MCF 10A (cell line): ENCODE results near the gene ZNF618. TPM values are rescaled to one million over a fixed set of nuclear protein-coding genes. Genes with fewer than 3 reads are reported as not detected.

Source experiments
- BruUV-seq: library from RNA; stranded (reverse); fragments of 400-500 nt; replicated peaks from 2 replicates; lab custom pipeline; 2021; lab: Mats Ljungman, UMichigan
- CTCF ChIA-PET: fragments of 300-600 bp; sonication (Branson Sonifier 250); formaldehyde crosslinking; extraction: SDS; loops from one replicate; lab custom pipeline; 2021; ENCODE audit warnings: antibody characterized with exemption, inconsistent platforms; lab: Yijun Ruan, JAX
- POLR2A ChIA-PET: fragments of 300-600, 350-650 bp; sonication (Branson Sonifier 250); formaldehyde crosslinking; extraction: SDS; loops from one replicate; lab custom pipeline; 2020; ENCODE audit warnings: antibody characterized with exemption, inconsistent platforms; lab: Yijun Ruan, JAX
- DNase-seq: peaks from one replicate; pipeline ENCODE4 v3.0.0-alpha.2; 2018; ENCODE audit not compliant: unreplicated experiment
- H3K27ac Mint-ChIP-seq: one replicate; pipeline ENCODE4 v1.8.0; 2022; ENCODE audit warnings: mild to moderate bottlenecking, low read depth, mixed read lengths; ENCODE audit not compliant: unreplicated experiment
- H3K27me3 Mint-ChIP-seq: one replicate; pipeline ENCODE4 v1.8.0; 2022; ENCODE audit warnings: mixed read lengths; ENCODE audit not compliant: insufficient read depth, unreplicated experiment
- H3K36me3 Mint-ChIP-seq: one replicate; pipeline ENCODE4 v1.8.0; 2022; ENCODE audit warnings: mild to moderate bottlenecking, moderate library complexity, mixed read lengths; ENCODE audit not compliant: insufficient read depth, unreplicated experiment
- H3K4me1 Mint-ChIP-seq: one replicate; pipeline ENCODE4 v1.8.0; 2022; ENCODE audit warnings: mixed read lengths; ENCODE audit not compliant: insufficient read depth, unreplicated experiment
- H3K4me3 Mint-ChIP-seq: one replicate; pipeline ENCODE4 v1.8.0; 2022; ENCODE audit warnings: mild to moderate bottlenecking, moderate library complexity, mixed read lengths; ENCODE audit not compliant: unreplicated experiment
- H3K9me3 Mint-ChIP-seq: one replicate; pipeline ENCODE4 v1.8.0; 2022; ENCODE audit warnings: mixed read lengths; ENCODE audit not compliant: unreplicated experiment
- intact Hi-C: fragments of 100-400 bp; cut with micrococcal nuclease; formaldehyde crosslinking; loops from 2 replicates; pipeline ENCODE4 v1.14.1; 2022
- total RNA-seq: library from RNA; stranded (reverse); gene quantifications from 2 replicates; pipeline ENCODE4 v1.2.3, GENCODE V29; 2022
- TF ChIP-seq, protein P1 (sequence below): fragments of 200-600 bp; IDR thresholded peaks from one replicate; pipeline ENCODE4 v1.8.0; 2022; ENCODE audit warnings: antibody characterized with exemption, mild to moderate bottlenecking; ENCODE audit not compliant: unreplicated experiment

ZNF618 gene
- total RNA-seq, 1 experiment from 2014 or later: 4.8 TPM

DNA sequence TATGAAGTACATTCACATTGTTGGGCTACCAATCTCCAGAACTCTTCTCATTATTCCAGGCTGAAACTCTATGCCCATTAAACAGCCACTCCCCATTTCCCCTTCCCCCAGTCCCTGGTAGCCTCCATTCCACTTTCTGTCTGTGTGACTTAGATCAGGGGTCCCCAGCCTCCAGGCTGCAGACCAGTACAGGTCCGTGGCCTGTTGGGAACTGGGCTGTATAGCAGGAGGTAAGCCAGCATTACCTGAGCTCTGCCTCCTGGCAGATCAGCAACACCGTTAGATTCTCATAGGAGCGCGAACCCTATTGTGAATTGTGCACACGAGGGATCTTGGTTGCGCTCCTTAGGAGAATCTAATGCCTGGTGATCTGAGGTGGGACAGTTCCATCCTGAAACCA lies 23.1 kb downstream of the ZNF618 start:
- ChIA-PET CTCF (no interaction called here), POLR2A (no interaction called here)
- Mint-ChIP-seq H3K4me3 (no peak overlapping the region), H3K27ac (no peak overlapping the region), H3K9me3 (no peaks in the 10 kb centered on the region), H3K36me3 (no peaks in the 10 kb centered on the region), H3K27me3 (no peaks in the 10 kb centered on the region), H3K4me1 (no peaks in the 10 kb centered on the region)
- intact Hi-C loops: no loop called here
- no peak for DNase-seq
- TF ChIP-seq, protein P1, sequence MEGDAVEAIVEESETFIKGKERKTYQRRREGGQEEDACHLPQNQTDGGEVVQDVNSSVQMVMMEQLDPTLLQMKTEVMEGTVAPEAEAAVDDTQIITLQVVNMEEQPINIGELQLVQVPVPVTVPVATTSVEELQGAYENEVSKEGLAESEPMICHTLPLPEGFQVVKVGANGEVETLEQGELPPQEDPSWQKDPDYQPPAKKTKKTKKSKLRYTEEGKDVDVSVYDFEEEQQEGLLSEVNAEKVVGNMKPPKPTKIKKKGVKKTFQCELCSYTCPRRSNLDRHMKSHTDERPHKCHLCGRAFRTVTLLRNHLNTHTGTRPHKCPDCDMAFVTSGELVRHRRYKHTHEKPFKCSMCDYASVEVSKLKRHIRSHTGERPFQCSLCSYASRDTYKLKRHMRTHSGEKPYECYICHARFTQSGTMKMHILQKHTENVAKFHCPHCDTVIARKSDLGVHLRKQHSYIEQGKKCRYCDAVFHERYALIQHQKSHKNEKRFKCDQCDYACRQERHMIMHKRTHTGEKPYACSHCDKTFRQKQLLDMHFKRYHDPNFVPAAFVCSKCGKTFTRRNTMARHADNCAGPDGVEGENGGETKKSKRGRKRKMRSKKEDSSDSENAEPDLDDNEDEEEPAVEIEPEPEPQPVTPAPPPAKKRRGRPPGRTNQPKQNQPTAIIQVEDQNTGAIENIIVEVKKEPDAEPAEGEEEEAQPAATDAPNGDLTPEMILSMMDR: no peak
- BruUV-seq: no TSS peak

DNA sequence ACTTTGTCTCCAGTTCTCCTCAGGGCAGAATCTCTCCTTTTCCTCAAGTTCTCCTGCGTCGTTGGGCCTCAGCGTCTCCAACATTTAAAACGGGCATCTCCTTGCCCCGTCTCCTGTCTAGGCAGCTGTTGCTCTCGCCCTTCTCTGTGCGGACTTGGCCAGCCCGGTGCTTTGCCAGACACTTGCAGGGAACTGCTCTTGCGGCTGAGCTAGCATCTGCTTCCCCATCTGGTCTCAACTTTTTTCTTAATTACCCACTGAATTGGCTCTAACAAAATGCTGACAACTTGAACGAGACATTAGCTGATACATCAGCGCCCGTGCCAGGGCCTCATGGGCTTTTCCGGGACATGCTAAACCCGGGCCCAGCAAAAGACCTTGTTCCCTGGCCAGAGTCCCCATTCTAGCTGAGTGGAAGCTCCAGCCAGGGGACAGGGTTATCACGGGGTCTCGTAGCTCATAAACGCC lies 25.1 kb downstream of the ZNF618 start:
- TF ChIP-seq, protein P1: no peak
- BruUV-seq: no TSS peak
- Mint-ChIP-seq H3K9me3 (no peaks in the 10 kb centered on the region), H3K27ac (no peak overlapping the region), H3K4me3 (no peak overlapping the region), H3K27me3 (no peaks in the 10 kb centered on the region), H3K4me1 (peaks cover 8% of the 10 kb centered on the region), H3K36me3 (peaks cover 4% of the 10 kb centered on the region)
- POLR2A ChIA-PET: interaction anchor here (0.5 kb wide), 1 partner anchor 59 kb away, joined by 3 read pairs; no protein-coding TSS in a partner anchor
- CTCF ChIA-PET: interaction anchor here (0.6 kb wide), 1 partner anchor 24 kb away, joined by 3 read pairs; no protein-coding TSS in a partner anchor
- intact Hi-C loops: no loop called here
- DNase-seq: no peak

DNA sequence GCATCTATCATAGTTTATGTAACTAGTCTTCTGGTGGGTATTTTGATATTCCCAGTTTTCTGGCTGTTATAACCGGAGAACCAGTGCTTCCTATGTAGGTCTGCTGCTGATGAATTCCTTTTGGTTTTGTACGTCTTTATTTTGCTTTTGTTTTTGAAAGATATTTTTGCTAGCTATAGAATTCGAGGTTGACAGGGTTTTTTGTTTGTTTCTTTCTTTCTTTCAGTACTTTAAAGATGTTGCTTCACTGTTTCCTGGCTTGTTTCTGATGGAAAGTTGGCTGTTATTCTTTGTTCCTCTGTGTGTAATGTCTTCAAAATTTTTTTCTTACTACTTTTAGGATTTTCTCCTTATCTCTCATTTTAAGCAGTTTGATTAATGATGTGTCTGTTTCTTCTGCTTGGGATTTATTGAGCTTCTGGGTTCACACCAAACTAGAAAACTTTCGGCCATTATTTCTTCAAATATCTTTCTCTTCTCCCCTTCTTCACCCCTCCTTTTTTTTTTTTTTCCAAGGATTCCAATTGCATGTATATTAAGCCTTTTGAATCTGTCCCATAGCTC lies 27.5 kb downstream of the ZNF618 start:
- intact Hi-C loops: no loop called here
- BruUV-seq: no TSS peak
- TF ChIP-seq, protein P1: no peak
- POLR2A ChIA-PET: interaction anchor here (0.7 to 2.8 kb wide), 2 partner anchors 27 to 52 kb away, joined by 3 to 5 read pairs; partner anchors contain the start of gene ZNF618
- DNase-seq: no peak
- H3K4me3 Mint-ChIP-seq: no peak overlapping the region
- no peak overlapping the region for H3K27ac Mint-ChIP-seq
- CTCF ChIA-PET: interaction anchor here (0.6 kb wide), 1 partner anchor 273 kb away, joined by 4 read pairs; no protein-coding TSS in a partner anchor
- peaks cover 19% of the 10 kb centered on the region for H3K4me1 Mint-ChIP-seq
- H3K36me3 Mint-ChIP-seq: peaks cover 4% of the 10 kb centered on the region
- no peaks in the 10 kb centered on the region for H3K9me3 Mint-ChIP-seq
- H3K27me3 Mint-ChIP-seq: no peaks in the 10 kb centered on the region

DNA sequence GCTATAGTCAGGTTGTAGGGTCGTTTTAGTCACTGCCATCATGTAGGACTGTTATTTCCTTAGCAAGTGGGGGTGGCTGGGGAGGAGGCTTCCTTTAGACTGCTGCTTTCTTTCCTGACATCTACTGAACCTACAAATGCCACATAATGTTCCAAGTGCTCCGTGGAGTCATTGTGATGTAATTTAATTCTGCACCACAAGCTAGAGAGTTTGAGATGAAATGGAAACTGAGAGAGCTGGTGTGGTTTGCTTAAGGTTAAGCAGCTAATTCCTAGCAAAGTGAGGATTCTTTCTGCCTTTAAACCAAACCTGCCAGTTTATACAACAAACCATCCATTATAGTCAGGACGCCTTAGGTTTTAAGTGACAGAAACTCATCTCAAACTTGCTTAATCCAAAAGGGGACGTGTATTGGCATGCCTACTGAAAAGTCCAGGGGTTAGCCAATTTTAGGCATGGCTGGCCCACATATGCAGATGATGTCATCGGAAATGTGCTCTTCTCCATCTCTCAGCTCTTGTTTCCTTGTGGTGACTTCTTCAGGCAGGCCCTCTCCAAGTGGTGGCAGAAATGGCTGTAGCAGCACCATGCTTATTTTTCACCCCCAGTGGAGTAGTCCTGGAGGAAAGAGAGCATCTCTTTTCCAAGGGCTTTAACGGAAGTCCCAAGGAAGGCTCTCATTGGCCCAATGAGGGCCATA lies 30.5 kb downstream of the ZNF618 start:
- TF ChIP-seq, protein P1: no peak
- peak overlapping the region; percentile 61 for H3K27ac Mint-ChIP-seq
- no peaks in the 10 kb centered on the region for H3K9me3 Mint-ChIP-seq
- peak; percentile 79 for DNase-seq
- H3K27me3 Mint-ChIP-seq: no peaks in the 10 kb centered on the region
- peaks cover 19% of the 10 kb centered on the region for H3K4me1 Mint-ChIP-seq
- peaks cover 4% of the 10 kb centered on the region for H3K36me3 Mint-ChIP-seq
- intact Hi-C loops: no loop called here
- CTCF ChIA-PET: interaction anchor here (0.6 to 0.9 kb wide), 2 partner anchors 48 to 118 kb away, joined by 3 read pairs; no protein-coding TSS in a partner anchor
- H3K4me3 Mint-ChIP-seq: no peak overlapping the region
- POLR2A ChIA-PET: interaction anchor here (0.9 to 2.8 kb wide), 5 partner anchors 9 to 30 kb away, joined by 3 to 5 read pairs (median 3); partner anchors contain the start of gene ZNF618
- BruUV-seq: no TSS peak
